ENCODE data around the gene SLC25A36. TPM values are rescaled to one million over a fixed set of nuclear protein-coding genes. Genes with fewer than 3 reads are reported as not detected.
"Not testable (repeated sequence)": the region's sequence is repeated elsewhere in the genome, so short reads cannot be mapped to it uniquely, and the experiment has no call there.

The SLC25A36 gene
- total RNA-seq, 4 donors from 2014 or later: 35.1 to 63.3 (median 54.3) TPM

DNA sequence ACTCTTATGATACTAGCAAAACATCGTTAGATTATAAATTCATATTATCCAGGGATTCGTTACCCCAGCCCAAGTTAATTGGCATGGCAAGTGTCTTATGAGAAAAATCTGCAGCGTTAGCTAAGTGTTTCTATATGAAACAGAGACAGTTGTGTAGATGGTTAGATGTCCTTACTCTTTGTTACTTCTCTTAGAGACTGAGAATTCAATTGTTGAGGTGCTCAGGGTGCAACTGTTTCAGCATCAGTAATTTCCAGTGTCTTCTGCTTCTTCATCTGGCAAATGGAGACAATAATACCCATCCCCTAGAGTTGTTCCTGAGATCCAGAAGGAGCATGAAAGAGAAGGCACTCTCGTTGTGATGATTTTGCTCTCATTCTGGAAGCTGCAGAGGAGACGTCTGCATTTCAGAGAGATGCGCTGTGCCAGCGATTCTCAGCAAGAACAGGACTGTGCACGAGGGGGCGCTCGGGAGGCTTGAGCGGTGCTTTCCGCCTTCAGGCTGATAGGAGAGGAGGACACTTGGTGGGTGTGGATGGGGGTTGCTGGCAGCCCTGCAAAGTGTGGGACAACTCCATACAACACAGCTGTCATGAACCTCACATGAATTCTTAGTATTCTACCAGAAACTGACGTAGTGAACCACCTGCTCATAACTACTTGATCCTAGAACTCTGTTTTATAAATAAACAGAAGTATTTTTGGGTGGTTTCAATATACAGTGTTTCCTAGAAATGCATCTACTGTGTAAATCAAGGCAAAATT, 69.8 kb downstream of the SLC25A36 start:
- 20 to 23% methylated on average over 13 of the region's 13 CpGs for WGBS, 2 donors
- intact Hi-C loops (cut with DNase I; ENCODE audit: low total_unique reads): no loop called here
- H3K4me3 ChIP-seq (ENCODE audit: low read depth, poor library complexity, severe bottlenecking): no peak overlapping the region
- peak; percentile 44 to 95 for DNase-seq (ENCODE audit: low spot score in 2 of 2)
- TF ChIP-seq POLR2A (IDR thresholded peaks at IDR 0.05): no peak

DNA sequence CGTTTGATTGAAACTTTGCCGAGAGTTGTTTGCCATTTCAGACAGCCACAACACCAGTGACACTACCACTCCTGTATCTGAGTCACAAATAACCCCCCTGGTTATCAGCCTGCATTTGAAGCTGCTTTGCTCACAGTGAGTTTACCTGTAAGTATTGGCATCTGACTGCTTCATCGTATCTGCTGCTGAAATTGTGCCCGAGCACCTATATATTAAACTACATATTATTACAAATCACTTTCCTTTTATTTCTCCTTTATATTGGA, 70.3 kb downstream of the SLC25A36 start:
- no peak for DNase-seq (ENCODE audit: low spot score in 2 of 2)
- 57 to 60% methylated on average over 4 of the region's 4 CpGs for WGBS, 2 donors
- no peak overlapping the region for H3K4me3 ChIP-seq (ENCODE audit: low read depth, poor library complexity, severe bottlenecking)
- intact Hi-C loops (cut with DNase I; ENCODE audit: low total_unique reads): no loop called here
- no peak for TF ChIP-seq CTCF (IDR thresholded peaks at IDR 0.05)
- TF ChIP-seq POLR2A (IDR thresholded peaks at IDR 0.05): no peak

DNA sequence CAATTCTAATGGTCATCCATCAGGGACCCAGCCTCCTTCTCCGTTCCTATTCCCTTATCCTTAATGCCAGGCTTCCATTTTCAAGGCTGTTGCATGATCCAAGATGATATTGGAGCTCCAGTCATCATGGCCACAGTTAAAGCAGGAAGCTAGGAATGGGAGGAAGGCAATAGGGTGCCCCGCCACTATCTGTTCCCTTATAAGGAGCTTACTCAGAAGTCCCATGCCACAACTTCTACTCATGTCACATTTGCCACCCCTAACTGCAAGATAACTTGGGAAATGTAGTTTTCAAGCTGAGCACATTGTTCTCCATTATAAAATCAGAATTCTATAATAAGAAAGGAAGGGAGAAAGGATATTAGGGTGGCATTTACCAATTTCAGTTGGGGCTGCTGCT, 70.9 kb downstream of the SLC25A36 start:
- DNase-seq (ENCODE audit: low spot score in 2 of 2): no peak
- TF ChIP-seq CTCF (IDR thresholded peaks at IDR 0.05): no peak
- TF ChIP-seq POLR2A (IDR thresholded peaks at IDR 0.05): no peak
- H3K4me3 ChIP-seq (ENCODE audit: low read depth, poor library complexity, severe bottlenecking): no peak overlapping the region
- 91 to 98% methylated on average over 2 of the region's 2 CpGs for WGBS, 2 donors
- intact Hi-C loops (cut with DNase I; ENCODE audit: low total_unique reads): no loop called here

DNA sequence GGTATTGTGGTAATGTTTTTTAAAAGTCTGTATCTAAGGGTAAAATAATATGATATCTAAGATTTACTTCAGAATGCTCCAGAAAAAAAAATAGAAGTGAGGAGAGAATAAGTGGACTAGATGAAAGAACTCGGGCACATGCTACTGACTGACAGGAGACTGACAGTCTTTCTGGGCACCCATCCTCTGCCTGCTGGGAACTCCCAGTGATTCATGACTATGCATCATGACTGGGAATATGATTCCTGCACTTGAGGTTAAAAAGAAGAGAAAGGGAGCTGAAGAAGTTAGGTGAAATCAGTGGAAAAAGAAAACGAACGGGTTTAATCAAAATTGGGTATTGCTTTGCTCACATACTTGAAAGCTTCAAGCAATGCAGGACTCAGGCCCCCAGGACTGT, 73.8 kb downstream of the SLC25A36 start:
- intact Hi-C loops (cut with DNase I; ENCODE audit: low total_unique reads): no loop called here
- TF ChIP-seq CTCF (IDR thresholded peaks at IDR 0.05) (no peak), POLR2A (IDR thresholded peaks at IDR 0.05) (no peak)
- DNase-seq (ENCODE audit: low spot score in 2 of 2): no peak
- H3K4me3 ChIP-seq (ENCODE audit: low read depth, poor library complexity, severe bottlenecking): no peak overlapping the region
- WGBS, 2 donors: 63 to 65% methylated on average over 3 of the region's 3 CpGs

DNA sequence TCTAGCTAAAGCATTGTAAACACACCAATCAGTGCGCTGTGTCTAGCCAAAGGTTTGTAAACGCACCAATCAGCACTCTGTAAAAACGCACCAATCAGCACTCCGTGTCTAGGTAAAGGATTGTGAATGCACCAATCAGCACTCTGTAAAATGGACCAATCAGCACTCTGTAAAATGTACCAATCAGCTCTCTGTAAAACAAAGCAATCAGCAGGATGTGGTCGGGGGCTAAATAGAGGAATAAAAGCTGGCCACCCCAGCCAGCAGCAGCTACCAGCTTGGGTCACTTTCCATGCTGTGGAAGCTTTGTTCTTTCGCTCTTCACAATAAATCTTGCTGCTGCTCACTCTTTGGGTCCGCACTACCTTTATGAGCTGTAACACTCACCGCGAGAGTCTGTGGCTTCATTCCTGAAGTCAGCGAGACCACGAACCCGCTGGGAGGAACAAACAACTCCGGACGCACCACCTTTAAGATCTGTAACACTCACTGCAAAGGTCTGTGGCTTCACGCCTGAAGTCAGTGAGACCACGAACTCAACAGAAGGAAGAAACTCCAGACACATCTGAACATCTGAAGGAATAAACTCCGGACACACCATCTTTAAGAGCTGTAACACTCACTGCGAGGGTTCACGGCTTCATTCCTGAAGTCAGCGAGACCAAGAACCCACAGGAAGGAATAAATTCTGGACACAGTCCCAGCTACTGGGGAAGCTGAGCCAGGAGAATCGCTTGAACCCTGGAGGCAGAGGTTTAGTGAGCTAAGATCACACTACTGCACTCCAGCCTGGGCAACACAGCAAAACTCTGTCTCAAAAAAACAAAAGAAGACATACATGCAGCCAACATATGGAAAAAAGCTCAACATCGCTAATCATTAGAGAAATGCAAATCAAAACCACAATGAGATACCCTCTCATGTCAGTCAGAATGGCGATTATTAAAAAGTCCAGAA, 76.0 kb downstream of the SLC25A36 start:
- intact Hi-C loops (cut with DNase I; ENCODE audit: low total_unique reads); DNase-seq (ENCODE audit: low spot score in 2 of 2); H3K4me3 ChIP-seq (ENCODE audit: low read depth, poor library complexity, severe bottlenecking): not testable (repeated sequence)
- 72 to 80% methylated on average over 21 to 22 of the region's 23 CpGs for WGBS, 2 donors

- WGBS, 2 donors: 93 to 97% methylated on average over 18 to 19 of the region's 19 CpGs
- DNase-seq (ENCODE audit: low spot score in 2 of 2): no peak
- intact Hi-C loops (cut with DNase I; ENCODE audit: low total_unique reads): no loop called here
These were observed 77.6 kb downstream of the SLC25A36 start for GRCh38 chr3:141019244-141019643.

More at GRCh38 chr3:141019244-141019643, 77.6 kb downstream of the SLC25A36 start:
- TF ChIP-seq CTCF (IDR thresholded peaks at IDR 0.05) (no peak), POLR2A (IDR thresholded peaks at IDR 0.05) (no peak)
- H3K4me3 ChIP-seq (ENCODE audit: low read depth, poor library complexity, severe bottlenecking): no peak overlapping the region

Data from lower leg skin (tissue), 4 donors.